ENCODE data around the gene CYP2E1.
"Not testable (repeated sequence)": the region's sequence is repeated elsewhere in the genome, so short reads cannot be mapped to it uniquely, and the experiment has no call there.

DNA sequence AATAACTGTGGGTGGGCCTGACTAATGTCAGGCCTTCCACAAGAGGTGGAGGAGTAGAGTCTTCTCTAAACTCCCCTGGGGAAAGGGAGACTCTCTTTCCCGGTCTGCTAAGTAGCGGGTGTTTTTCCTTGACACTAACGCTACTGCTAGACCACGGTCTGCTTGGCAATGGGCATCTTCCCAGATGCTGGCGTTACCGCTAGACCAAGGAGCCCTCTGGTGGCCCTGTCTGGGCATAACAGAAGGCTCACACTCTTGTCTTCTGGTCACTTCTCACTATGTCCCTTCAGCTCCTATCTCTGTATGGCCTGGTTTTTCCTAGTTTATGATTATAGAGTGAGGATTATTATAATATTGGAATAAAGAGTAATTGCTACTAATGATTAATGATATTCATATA is 29.8 kb upstream of the CYP2E1 start:
- not testable (repeated sequence) for TF ChIP-seq EZH2 (IDR thresholded peaks at IDR 0.05); POLR2AphosphoS5 (IDR thresholded peaks at IDR 0.05; ENCODE audit: borderline replicate concordance, low read depth, low read length)
